HG02610 (cell line): ENCODE data around the gene RTN1.

Source experiments
- ATAC-seq: cut with Tn5 transposase; IDR thresholded peaks from one replicate; pipeline ENCODE4 v1.9.1; 2021; ENCODE audit warnings: mild to moderate bottlenecking, moderate library complexity; ENCODE audit not compliant: unreplicated experiment

The RTN1 gene, protein sequence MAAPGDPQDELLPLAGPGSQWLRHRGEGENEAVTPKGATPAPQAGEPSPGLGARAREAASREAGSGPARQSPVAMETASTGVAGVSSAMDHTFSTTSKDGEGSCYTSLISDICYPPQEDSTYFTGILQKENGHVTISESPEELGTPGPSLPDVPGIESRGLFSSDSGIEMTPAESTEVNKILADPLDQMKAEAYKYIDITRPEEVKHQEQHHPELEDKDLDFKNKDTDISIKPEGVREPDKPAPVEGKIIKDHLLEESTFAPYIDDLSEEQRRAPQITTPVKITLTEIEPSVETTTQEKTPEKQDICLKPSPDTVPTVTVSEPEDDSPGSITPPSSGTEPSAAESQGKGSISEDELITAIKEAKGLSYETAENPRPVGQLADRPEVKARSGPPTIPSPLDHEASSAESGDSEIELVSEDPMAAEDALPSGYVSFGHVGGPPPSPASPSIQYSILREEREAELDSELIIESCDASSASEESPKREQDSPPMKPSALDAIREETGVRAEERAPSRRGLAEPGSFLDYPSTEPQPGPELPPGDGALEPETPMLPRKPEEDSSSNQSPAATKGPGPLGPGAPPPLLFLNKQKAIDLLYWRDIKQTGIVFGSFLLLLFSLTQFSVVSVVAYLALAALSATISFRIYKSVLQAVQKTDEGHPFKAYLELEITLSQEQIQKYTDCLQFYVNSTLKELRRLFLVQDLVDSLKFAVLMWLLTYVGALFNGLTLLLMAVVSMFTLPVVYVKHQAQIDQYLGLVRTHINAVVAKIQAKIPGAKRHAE

DNA sequence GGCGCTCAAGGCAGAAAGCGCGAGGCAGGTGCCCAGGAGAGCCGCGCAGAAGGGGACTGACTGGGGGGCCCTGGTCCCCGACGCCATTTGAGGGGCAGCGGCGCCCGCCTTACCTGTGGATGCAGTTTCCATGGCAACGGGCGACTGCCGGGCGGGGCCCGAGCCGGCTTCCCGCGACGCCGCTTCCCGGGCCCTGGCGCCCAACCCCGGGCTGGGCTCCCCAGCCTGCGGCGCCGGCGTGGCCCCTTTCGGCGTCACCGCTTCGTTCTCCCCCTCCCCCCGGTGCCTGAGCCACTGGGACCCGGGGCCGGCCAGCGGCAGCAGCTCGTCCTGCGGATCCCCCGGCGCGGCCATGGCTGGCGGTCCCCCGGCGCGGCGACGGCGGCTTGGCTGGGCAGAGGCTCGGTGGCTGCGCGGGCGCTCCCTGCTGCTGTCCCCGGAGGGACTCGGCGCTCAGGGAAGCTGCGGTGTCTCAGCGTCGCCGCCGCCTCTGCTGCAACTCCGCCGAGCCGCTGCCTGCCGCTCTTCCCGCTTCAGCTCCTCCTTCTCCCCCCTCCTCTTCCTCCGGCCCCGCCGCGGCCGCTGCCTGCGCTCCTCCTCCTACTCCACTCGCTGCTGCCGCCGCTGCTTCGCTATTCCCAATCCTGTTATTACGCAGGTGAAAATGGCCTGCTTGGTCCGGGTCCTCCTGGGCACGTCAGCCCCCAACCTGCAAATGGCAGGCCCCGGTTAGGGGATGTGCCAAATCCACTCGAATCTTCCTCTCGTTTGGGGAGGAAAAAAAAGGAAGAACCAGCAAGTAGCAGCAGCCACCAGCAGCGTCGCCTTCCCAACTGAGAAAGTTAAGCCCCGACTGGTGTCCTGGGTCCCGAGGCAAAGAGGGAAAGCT lies at the start of gene RTN1:
Gene RTN1, minus strand, starts transcription at position 500 of the 889 bp plus-strand sequence. Its CDS starts 146 bp downstream, at position 354.
- ATAC-seq: peak; percentile 66

DNA sequence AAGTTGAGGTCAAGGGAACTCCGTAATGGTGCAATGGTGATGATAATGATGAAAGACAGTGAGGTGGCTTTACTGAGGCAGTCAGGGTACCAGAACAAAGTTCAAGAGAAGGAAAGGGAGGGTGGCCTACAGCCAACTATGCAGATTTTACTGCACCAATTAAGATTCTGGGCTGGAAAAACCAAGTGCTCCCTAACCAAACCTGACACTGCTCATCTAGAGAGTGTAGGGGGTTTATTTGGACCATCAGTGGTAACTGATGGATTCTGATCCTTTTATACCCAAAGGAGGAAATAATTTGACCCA lies 49.8 kb upstream of the RTN1 start:
- ATAC-seq: no peak

DNA sequence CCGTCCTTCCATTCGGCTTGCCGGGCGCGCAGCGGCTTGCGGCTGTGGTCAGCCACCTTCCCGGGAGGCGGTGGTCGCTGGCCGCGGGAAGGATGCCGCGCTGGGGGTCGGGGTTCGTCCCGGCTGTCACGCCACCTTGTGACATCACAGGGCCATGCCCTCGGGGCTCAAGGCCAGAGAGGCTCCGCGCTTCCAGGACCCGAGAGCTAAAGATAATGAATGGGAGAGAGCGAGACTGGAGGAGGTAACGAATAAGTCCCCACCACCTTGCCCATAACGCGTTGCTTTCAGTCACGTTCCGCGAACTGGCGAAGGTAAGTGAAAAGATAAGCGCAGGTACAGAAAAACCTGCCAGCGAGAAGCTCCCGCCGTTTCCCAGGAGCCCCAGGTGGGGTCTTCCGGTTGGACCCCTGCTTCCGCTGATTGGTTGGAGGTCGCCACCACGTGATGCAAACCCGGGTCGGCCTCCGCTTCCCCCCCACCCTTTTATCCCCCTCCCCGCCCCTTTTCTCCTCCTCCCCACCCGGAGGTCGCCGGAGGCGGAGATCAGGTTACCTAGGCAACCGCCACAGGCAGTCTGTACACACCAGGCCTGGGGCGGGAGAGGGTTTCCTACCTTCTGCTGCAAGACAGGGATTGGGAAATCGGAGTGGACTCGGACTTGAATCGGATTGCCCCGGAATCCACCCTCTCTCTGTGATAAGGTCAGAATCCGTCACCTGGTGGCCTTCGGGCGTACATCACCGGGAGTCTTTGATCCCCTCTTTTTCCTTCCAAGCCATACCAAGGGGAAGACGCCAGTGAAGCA lies 49.2 kb upstream of the RTN1 start, which contains the start of gene LRRC9:
Gene LRRC9, plus strand, starts transcription at position 575 of the 808 bp plus-strand sequence.
- no peak for ATAC-seq

DNA sequence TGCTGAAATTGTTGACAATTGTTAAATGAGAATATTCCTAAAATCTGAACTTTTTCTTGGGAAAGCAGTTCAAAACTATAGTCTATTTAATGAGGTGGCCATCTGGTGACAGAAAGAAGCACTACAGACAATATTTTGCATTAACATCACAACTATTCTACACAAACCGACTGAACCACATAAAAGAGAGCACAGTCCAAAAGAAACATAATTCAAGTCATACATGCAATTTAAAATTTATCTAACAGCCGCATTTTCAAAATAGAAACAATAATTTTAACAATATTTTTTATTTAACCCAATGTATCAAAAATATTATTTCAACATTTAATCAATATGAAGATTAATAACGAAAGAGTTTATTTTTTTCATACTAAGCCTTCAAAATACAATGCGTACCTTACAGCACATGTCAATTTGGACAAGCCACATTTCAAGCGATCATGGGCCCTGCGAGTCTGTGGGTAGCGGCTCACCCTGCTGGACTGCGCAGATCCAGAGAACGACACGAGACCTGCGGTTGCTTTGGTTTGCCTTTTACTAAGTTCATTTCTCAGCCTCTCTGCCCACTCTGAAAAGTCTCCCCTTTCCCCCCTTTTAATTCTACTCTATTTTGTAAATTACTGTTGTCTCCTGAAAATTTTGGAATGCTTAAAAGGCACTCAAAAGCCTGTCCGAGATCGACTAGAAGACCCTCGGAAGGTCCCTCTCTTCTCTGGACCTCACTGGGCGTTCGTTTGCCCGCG lies 48.4 kb upstream of the RTN1 start:
- no peak for ATAC-seq

DNA sequence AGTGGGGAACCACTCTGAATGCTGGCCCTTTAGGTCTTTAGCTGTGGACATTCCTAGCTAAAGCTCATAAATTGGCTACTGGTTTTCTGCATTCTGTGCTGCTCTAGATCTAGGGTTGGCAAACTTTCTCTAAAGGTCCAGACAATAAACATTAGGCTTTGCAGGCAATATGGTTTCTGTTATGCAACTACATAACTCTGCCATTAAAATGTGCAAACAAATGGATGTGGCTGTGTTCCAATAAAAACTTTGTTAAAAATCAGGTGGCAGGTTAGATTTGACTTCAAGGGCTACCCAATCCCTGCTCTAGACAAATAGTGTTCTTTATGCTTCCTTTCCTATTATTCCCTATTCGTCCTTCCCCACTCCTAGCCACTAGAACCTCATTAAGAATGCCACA lies 42.6 kb upstream of the RTN1 start:
- ATAC-seq: no peak

DNA sequence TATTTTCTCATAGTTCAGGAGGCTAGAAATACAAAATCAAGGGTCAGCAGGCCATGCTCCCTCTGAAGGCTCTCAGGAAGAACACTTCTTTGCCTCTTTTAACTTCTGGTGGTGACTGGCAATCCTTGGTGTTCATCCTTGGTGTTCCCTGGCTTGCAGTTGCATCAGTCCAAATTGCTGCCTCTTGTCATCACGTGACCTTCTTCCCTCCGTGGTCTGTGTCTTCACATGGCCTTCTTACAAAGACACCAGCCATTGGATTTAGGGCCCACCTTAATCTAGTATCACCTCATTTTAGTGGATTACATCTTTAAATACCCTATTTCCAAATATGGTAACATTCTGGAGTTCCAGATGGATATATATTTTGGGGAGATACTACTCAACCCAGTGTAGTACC lies 41.9 kb upstream of the RTN1 start:
- no peak for ATAC-seq

DNA sequence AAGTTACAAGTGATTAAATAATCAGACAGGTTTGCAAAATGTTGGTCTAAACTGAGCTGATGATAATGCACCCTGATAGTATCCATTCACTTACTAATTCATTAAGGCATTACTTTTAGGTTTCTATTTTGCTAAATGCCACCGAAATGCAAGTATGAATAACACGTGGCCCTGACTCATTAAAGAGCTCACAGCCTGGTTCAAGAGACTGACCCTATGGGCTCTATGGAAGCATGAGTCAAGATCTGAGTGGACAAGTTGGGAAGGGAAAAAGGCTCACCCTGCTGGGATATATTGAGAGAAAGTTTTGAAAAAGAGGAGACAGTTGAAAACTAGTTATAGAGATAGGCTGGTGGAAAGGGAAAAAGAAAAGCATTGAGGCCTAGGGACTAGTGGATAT lies 34.6 kb upstream of the RTN1 start:
- ATAC-seq: no peak

DNA sequence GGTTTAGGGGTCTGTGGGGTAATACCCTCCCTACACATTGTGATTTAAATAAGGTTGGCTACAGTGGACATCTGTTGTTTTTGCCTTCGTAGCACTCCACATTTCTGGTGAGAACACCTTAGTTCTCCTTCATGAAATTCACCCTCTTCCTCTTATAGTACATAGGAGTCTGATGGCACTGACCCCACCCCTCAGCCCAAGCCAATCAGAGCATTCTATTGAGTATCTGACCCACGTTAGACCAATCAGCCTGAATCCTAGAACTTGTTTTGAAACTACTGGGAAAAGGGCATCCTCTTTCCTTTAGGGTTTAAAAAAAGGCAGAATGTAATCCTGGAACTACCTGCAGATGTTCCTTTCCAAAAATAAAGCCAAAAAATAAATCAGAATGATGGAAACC lies 33.6 kb upstream of the RTN1 start:
- no peak for ATAC-seq

DNA sequence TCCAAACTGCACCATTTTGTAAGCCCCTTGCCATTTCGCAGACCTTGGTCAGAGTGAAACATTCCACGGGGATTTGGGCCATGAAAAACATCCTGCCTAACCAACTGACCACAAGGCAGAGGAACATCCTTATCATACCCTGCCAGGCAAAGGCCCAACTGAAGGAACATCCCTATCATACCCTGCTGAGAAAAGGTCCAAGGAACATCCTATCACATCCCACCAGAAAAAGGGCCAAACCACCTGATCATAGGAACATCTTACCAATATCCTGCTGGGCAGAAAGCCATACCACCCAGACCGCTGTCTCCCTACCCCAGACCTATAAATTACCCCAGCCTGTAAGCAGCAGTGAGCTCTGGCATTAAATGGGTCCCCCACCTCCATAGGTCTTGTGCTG lies 30.0 kb upstream of the RTN1 start:
- ATAC-seq: no peak

DNA sequence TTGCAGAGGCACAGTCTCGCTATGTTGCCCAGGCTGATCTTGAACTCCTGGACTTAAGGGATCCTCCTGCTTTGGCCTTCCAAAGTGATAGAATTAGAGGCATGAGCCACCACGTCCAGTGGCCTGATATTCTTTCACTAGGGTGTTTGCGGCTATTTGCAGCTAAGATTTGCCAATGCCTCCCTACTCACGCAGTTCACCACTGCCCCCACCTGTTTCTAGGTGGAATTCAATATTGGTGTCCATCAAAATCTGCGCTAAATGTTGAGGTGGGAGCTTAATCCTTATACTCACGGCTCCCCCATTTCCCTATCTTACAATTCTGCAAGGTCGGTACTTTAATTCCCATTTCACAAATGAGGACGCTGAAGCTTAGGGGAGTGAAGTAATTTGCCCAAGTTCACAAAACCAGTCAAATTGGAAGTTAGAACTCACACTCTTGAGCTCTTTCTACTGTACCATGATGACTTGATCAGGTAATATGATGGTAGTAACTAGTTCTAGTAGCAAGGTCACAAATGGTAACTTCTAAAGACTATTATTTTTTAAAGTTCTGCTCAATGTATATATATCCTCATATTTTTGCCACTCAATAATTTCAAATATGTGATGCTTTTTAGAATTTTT lies 27.3 kb upstream of the RTN1 start:
- no peak for ATAC-seq

DNA sequence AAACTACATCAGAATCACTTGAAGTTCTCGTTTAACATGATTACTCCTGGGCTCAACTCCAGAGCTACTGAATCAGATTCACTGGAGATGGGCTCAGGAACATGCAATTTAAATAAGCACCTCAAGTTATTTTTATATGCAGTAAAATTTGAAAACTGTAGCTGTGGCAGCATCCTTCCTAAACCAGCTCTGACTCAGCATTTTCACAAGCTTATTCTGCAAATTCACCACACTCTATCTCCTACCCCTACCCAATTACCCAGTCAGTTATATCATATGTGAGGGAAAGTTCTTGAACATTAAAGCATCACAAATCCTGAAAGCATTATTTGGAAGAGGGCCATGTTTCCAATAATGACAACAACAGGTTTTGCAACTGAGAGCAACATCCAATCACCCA lies 25.1 kb upstream of the RTN1 start:
- no peak for ATAC-seq

DNA sequence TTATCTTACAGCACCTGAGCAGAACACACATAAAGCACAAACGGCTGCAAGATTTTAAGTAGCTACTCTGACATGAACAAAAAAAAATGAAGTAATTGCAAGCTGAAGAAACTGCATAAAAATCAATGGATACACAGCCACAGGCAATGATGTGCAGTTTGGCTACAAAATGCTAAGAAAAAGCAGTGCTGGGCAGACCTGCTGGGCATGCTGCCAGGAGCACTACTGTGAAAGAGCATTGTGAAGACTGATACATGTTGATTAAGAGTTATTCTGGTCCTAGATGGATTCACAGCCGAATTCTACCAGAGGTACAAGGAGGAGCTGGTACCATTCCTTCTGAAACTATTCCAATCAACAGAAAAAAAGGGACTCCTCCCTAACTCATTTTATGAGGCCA lies 20.1 kb upstream of the RTN1 start:
- no peak for ATAC-seq

DNA sequence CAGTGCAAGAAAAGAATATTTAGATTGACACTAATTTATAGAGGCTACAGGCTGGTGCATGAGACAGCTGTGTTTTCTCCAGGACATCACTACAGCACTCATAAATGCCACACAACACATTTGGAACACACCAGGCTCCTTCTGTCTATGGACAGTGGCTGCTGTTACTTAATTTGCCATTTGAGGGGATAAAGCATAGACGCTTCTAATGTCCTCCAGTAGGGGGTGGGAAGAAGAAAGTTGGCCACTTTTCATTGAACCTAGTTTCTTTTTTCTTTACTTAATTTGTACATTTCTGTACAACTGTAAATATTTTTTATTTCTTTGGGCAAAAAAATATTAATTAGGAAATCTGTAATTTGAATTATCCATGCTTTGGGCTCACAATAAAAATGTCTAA lies 12.4 kb upstream of the RTN1 start:
- ATAC-seq: no peak

DNA sequence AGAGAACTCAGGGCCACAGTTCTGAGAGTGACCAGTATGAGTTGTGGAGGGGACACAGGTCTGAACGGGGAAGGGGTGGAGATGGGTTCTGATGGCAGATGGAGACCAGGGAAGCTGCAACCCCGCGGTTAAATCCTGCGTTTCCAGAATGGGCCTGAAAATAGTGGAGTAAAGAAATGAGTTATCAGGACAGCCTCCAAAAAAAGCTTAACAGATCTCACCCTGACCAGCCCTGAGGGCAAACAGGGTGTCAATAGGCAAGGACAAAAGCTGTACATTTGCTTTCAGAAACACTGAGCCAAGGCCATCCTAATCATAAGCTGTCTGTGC lies 555 bp upstream of the RTN1 start:
- ATAC-seq: peak; percentile 8

DNA sequence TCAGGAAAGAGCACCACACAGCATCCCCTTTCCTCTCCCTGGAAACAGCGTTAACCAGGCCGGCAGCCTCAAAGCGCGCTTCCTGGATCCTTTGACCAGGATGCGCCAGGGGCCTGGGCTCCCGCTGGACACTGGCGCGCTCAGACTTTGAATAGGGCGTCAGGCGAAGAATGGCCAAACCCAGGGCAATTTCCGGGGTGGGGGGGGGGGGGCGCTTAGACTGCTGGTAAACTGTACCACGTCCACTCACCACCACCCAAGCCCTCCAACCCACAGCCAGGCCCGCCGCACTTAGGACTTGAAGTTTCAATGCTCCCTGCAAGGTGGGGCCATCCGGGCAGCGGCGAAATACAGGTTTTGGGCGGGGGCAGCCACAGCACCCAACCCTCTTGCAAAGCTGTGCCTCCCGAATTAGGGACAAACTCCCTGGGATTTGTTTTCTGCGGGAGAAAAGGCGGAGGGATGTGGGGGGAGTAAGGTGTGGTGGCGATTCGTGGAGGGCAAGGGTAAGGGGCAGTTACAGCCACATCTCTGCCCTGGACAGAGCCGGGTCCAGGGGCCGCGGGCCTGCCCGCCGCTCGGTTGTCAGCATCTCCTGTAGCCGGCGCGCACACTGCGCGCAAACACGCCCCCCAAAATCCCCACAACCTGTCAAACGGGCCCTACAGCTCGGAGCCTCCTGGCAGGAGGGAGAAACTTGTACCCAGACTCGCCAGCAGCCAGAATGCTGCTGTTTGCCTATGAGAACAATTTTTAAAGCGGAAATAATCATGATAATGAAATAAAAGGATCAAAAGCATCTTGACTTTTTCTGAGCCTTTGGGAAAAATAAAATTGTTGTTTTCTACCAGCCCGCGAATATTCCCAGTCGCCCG lies 958 bp downstream of the RTN1 start:
- no peak for ATAC-seq

DNA sequence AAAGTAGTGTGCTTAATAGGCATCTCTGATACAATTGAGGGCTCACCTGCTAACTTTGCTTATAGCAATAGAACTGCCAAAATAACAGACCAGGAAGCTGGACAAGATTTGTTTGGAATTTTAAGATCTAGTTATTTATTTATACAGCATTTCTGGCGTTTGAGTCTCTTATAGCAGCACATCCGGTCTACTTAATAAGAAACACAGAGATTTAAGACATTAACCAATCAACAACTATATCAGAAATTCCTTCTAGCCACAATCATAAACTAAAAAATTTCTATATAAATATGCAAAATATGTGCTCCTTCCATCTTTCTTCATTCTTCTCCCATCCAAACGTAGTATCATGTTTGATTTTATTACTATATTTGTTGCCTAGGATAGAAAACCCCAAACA lies 2.6 kb downstream of the RTN1 start:
- no peak for ATAC-seq

DNA sequence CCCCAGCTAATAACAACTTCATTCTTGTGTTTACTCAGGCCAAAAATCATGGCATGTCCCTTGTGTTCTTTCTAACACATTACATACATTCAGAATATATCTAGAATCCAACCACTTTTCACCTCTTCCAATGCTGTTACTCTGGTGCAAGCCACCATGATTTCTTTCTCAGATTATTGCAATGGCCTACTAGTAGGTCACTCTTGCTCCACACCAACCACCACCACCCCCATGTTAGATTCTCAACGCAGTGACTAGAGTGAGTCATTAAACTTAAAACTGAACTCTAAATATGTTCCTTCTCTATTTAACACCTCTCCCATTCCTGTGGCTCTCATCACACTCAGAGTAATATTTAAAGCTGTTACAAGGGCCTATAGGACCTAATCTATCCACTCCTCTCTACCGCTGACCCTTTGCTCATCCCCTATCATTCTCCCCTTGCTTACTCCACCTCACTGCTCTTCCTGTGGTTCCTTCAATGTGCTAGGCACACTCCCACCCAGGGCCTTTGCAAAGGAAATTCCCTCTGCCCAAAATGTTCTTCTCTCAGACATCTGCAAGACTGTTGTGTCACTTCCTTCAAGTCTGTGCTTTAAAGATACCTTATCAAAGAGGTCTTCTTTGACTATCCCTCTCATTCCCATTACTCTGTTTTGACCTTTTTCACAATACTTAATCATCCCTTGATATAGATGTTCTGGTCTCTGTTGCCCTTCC lies 6.6 kb downstream of the RTN1 start:
- no peak for ATAC-seq

DNA sequence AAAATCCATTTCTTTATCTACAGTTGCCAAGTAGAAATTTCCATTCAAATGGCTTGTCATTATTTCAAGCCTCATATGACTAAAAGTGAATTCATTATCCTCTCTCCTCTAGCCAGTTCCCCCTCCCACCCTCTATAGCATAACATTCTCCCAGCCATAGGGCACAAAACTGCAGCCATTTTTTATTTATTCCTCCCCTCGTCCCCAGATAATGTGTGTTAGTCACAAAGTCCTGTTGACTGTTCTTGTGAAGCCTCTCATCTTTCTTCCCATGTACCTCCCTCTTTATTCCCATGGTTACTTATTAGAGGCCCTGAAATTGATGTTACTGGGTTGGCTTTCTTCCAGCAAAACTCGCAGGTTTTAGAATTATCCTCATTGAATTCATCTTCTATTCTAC lies 13.2 kb downstream of the RTN1 start:
- ATAC-seq: no peak
